Stromal cell of bone marrow (primary cell): ENCODE data around the gene ATP5MK.
"Not testable (repeated sequence)": the region's sequence is repeated elsewhere in the genome, so short reads cannot be mapped to it uniquely, and the experiment has no call there.

Source experiments
- DNase-seq: peaks from one replicate; pipeline ENCODE4 v3.0.0-alpha.2; 2012; ENCODE audit warnings: low read depth

The ATP5MK gene, protein sequence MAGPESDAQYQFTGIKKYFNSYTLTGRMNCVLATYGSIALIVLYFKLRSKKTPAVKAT

DNA sequence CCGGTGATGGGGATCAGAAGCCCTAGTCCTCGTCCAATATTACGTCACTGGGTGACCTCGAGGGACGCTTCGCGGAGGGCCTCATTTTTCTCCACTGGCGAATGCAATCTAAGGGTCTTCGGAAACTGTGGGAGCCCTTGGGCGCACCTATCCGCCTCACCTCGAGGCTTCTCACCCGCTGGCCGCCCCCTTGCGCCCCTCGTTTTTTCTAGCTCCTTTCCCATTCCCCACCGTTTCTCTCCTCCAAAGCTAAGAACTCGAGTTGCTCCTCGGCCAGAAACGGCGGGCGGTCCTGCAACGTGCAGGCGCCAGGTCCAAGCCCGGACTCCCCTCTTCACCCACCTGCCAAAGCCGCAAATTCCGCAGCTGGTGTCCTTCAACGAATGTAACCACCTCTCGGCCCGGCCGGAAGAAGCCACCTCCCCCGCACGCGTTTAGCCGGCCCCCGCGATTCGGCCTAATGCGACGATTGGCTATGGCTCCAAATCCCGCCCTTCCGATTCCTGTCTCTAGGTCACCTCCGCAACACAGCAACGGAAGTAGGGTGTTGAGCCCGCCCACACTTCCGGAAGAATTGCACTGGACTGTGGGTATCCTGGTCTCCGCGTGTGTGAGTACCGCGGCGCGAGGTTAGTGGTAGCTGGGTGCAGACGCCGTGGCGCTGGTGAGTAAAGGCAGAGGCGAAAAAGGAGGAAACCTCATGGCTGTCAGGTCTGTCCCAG, at the start of gene ATP5MK, which contains the start of gene PDCD11:
Gene ATP5MK, minus strand, starts transcription at position 409 of the 722 bp plus-strand sequence. CDS start 4,018 bp downstream, outside the sequence.
Gene PDCD11, plus strand, starts transcription at position 560 of the 722 bp plus-strand sequence. CDS start 1,801 bp downstream, outside the sequence.
- peak; percentile 98 for DNase-seq

DNA sequence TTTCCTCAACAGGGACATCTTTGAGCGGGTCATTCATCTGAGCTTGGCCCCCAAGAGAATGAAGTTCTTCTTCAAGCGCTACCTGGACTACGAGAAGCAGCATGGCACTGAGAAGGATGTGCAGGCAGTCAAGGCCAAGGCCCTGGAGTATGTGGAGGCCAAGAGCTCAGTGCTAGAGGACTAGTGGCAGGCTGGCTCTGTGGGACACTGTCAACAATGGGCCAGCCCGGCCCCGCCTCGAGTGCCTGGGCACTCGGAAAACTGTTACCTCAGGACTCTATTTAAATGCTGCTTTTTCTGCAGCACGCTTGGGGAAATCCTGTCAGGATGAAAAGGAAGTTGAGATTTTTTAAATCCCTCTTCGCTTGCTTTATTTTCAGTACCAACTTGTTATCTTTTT, 49.1 kb upstream of the ATP5MK start:
- no peak for DNase-seq

DNA sequence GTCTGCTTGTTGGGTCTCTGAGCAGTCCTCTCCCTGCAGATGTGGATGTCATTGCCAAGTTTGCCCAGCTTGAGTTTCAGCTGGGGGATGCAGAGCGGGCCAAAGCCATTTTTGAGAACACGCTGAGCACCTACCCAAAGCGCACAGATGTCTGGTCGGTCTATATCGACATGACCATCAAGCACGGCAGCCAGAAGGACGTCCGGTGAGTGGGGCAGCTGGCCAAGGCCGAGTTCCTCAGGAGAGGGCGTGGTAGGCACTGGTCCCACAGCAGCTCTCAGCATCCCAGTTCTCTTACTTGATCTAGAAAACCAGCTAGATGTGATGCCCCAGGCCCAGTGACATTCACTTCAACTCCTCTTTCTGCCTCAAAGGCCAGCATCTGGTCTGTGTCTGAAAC, 48.2 kb upstream of the ATP5MK start:
- DNase-seq: no peak

DNA sequence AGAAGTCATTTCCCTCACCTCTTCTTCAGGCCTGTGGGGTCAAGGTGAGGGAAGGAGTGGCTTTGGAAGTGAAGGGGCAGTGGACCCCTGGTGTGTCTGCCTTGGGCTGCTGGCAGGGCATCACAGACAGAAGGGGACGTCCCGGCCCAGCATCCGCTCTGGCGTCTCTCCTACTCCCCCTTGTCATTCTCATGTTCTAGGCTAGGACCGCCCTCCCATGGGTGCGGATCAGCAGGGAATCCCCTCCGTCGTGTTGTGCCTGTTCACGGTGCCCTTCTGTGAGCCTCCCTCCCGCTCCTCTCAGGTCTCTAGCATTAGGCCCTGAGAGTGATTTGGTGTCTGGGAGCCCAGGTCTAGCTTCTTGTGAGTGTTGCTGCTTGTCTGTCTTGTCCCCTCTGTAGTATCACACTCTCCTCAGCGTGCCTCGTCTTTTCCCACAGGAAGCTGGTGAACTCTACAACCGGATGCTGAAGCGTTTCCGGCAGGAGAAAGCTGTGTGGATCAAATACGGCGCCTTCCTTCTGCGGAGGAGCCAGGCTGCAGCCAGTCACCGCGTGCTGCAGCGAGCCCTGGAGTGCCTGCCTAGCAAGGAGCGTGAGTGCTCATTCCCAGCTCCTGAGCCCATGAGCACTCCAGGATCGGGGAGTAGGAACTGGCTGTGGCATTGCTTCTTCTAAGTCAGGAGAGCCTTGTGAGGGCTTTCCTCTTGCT, 47.4 kb upstream of the ATP5MK start:
- DNase-seq: no peak

DNA sequence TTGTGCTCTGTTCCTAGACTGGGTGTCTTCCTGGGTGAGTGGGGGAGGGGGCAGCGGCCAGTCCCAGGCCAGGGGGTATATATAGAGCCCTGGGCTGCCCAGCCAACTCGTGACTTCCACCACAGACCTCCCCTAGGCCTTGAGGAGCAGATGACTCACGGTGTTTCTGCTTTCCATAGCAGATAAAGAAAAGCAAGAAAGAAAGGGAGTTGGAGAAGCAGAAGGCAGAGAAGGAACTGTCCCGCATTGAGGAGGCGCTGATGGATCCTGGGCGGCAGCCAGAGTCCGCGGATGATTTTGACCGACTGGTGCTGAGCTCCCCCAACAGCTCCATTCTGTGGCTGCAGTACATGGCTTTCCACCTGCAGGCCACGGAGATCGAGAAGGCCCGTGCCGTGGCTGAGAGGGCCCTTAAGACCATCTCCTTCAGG, 45.8 kb upstream of the ATP5MK start:
- peak; percentile 61 for DNase-seq

DNA sequence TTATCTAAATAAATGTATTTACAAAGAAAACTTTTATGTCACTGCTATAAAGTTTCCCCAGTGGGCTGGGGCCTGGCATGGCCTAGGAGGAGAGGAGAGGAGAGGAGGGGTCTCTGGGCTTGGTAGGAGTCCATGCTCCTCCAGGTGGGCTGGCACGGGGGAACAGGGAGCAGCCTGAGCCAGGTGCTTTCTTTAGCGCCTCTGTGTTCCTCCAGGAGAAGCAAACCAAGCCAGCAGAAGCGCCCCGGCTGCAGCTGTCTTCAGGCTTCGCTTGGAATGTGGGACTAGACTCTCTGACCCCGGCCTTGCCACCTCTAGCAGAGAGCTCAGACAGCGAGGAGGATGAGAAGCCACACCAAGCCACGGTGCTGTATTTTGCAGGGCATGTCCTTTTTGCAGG, 45.3 kb upstream of the ATP5MK start:
- DNase-seq: no peak

DNA sequence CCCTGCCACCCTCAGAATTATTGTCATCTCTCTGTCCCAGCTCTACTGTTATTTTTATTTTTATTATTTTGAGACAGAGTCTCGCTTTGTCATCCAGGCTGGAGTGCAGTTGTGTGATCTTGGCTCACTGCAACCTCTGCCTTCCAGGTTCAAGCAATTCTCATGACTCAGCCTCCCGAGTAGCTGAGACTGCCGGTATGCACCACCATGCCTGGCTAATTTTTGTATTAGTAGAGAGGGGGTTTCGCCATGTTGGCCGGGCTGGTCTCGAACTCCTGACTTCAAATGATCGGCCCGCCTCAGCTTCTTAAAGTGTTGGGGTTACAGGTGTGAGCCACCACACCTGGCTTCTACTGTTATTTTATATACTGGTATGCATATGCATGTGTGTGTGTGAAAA, 44.9 kb upstream of the ATP5MK start:
- DNase-seq: no peak

DNA sequence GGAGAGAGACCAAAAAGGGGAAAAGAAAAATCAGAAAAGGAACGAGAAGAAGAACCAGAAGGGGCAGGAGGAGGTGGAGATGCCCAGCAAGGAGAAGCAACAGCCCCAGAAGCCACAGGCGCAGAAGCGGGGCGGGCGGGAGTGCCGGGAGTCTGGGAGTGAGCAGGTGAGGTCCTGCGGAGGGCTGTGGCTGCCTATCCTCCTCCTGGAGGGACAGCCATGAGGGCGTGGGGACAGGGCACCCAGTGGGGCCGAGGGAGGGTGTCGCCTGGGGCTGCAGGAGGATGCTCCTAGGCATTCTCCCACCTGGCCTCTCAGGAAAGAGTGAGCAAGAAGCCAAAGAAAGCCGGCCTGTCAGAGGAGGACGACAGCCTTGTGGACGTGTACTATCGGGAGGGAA, 44.1 kb upstream of the ATP5MK start:
- DNase-seq: no peak

DNA sequence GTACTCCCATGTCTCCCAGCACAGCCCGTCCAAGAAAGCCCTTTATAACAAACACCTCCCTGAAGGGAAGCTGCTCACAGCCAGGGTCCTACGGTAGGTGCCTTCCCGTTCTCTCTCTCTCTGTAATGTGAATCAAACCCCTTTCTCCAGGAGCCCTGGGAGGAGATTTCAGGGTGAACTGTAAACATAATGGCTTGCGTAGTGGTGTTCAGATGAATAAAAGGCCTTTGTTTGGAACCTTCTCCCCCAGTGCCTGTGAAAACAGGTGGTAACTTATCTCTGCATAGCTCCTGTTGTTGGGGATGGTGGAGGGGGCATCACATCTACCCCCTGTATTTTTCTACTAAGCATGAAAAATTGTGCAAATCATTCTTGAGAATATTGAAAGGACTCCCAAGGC, 43.5 kb upstream of the ATP5MK start:
- DNase-seq: no peak

DNA sequence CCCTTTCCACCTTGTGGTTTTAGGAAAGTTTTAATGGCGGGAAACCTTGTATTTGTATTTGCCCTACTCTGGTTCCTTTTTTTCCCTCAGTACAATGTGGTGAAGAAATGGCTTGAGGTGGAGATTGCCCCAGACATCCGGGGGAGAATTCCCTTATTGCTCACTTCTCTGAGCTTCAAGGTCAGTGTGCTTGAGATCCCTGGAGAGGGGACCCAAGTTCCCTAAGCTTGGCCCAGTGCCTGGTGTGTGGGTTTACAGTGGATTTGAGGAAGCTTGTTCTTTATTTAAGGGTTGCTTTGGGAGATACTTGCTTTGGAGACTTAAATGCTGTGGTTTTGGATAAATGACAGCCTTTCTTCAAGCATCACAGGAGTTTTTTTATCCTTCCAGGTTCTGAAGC, 37.6 kb upstream of the ATP5MK start:
- peak; percentile 67 for DNase-seq

DNA sequence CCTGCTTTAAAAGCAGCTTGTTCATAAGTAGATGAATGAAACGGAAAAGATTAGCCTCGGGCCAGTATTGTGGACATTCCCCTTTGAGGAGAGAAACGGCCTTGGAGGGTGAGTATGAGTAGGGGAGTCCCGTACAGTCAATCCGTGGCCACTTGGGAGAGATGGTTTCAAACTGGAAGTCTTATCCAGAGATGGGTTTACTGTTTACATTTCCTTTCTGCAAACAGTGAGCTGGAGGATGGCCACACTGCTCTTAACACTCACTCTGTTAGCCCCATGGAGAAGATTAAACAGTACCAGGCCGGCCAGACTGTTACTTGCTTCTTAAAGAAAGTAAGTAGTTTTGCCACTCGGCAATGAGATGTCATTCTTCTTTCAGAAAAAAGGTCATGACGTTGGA, 35.6 kb upstream of the ATP5MK start:
- DNase-seq: no peak

DNA sequence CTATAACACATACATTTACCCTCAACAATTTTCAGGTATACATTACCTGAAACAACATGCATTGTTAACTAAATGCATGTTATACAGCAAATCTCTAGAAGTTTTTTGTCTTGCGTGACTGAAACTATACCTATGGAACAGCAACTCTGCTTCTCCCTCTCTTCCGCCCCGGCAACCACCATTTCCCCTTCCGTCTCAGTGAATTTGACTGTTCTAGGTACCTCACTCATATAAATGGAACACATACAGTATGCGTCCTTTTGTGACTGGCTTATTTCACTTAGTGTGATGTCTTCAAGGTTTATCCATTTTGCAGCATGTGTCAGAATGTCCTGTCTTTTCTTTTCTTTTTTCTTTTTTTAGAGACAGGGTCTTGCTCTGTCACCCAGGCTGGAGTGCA, 33.4 kb upstream of the ATP5MK start:
- DNase-seq: no peak

DNA sequence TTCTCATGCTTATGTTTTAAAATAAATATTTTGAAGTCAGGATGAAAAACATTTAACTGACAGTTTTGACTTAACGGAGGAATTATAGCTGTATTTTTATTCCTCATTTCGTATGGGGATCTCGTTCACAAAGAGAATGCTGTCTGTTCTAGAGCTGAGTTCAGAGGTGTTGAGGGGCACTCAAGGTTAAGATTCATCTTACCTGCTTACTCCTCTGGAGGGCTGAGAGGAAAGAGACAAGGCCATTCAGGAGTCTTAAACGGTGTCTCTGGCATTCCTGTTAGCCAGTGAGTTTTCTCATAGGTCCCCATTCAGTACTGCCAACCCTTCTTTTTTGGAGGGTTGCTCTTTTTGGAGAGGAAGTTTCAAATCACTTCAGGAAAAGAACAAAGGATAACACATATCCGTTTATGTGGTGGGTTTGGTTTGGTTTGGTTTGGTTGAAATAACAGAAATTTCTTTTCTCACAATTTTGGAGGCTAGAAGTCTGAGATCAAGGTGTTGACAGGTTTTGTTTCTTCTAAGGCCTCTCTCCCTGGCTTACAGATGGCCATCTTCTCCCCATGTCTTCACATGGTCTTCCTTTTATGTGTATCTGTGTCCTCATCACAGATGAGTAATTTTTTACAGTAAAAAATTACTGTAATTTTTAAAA, 32.8 kb upstream of the ATP5MK start:
- no peak for DNase-seq

DNA sequence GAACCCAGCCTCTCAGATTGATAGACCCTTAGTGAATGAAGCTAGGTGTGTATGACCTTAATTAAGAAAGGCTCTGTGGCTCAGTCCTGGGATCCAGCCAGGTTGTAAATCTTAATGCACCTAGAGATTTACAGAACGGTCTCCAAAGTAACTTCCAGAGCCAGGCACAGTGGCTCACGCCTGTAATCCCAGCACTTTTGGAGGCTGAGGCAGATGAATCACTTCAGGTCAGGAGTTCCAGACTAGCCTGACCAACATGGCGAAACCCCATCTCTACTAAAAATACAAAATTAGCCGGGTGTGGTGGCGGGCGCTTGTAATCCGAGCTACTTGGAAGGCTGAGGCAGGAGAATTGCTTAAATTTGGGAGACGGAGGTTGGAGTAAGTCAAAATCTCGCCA, 31.6 kb upstream of the ATP5MK start:
- no peak for DNase-seq

DNA sequence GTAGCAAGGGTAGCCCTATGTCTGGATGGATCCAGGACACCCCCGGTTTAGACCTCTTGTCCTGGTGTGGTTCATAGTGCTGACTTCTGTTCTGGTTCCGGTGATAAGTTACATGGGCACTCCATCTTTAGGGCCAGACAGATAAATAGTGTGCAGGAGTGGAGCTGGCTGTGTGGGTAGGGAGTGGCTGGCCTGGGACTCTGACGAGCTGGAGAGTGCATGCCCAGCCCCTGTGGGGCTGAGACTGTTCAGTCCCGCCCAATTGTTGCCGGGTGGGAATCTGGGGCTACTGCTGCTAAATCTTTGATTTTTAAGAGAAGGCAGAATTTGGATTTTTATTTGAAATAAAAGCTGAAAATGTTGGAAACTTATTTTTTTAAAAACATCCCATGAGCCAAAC, 27.5 kb upstream of the ATP5MK start:
- DNase-seq: no peak

DNA sequence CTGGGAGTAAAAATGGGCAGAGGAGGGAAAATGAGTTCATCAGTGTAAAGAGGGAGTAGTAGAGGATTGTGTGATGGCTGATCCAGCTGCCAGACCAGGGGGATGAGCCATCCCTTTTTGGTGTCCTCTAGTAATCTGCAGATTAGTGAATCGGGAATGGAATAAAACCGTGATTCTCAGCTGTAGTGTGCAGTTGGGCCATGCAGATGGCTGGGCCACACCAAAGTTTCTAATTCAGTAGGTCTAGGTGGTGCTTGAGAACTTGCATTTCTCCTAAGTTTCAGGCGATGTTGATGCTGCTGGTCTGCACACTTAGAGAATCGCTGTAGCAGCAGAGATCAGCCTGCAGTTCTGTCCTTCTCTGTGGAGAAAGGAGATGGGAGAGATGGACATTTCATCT, 22.8 kb upstream of the ATP5MK start:
- DNase-seq: no peak

DNA sequence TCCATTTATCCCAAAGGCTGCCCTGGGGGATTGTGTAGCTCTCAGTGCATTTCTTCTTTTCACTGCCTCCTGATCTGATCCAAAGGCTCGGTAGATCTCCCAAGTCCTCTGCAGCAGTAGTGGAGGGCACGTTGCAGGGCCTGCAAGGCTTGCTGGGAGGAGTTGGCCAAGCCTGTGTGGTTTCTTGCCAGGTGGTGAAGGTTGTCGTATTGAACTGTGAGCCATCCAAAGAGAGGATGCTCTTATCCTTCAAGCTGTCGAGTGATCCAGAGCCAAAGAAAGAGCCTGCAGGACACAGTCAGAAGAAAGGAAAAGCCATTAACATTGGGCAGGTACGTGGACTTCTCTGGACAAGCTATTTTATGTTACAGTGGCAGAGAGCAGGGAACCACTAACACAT, 21.3 kb upstream of the ATP5MK start:
- no peak for DNase-seq

DNA sequence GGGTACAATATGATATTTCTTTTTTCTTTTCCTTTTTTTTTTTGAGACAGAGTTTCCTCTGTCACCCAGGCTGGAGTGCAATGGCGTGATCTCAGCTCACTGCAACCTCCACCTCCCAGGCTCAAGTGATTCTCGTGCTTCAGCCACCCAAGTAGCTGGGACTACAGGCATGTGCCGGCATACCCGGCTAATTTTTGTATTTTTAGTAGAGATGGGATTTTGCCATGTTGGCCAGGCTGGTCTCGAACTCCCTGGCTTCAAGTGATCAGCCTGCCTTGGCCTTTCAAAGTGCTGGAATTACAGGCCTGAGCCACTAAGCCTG, 20.8 kb upstream of the ATP5MK start:
- not testable (repeated sequence) for DNase-seq

DNA sequence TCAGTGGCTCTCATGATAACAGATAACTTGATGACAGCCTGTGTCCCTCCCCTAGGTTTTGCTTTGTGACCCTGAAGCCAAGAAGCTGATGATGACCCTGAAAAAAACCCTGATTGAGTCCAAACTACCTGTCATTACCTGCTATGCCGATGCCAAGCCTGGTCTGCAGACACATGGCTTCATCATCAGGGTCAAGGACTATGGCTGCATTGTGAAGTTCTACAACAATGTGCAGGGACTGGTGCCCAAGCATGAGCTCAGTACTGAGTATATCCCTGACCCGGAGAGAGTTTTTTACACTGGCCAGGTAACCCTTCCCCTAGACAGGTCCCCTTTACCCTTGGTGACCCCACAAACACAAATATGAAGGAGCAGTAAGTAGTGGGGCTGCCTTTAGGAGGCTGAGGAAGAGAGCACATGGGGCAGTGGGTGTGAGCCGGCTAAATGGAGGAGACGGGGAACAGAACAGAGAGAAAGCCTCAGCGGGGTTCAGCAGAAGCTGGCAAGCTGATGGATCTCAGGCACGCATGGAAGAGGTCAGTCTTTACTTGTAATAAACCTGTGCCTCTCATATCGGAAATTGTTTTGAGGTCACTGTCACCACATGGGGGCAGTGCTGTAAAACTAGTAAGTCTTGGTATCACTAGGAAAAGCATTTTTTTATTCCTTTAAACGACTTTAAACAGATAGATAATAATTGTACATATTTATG, 20.3 kb upstream of the ATP5MK start:
- DNase-seq: peak; percentile 53

DNA sequence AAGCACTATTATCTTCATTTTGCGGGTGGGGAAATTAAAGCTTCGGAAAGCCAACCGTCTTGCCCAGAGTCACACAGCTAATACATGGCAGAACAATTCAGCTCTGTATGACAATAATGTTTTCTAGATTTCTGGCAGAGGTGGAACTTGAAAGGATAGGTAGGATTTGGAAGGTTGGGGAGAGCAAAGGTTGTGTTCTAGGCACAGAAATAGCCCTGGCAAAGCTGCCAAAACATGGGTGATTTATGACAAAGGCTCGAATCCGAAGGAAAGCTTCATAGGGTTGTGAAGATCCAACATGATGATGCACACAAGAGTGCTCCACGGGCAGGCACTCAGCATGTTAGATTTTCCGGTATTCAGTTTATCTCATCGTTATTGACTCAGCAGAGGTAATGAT, 19.3 kb upstream of the ATP5MK start:
- no peak for DNase-seq

DNA sequence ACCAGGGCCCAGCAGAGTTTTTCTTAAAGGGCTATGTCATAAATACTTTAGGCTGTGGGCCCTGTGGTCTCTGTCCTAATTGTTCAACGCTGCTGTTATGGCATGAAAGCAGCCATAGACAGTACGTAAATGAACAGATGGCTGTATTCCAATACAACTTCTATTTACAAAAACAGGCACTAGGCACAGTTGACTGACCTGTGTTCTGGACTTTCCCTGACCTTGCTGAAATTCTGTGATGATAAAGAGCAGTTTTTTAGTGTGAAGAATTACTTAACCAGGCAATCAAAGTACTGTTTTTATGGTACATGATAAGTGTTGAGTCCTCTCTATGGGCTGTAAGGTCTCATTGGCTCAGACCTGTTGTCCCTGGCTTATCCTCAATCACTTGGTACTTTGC, 17.3 kb upstream of the ATP5MK start:
- DNase-seq: no peak

DNA sequence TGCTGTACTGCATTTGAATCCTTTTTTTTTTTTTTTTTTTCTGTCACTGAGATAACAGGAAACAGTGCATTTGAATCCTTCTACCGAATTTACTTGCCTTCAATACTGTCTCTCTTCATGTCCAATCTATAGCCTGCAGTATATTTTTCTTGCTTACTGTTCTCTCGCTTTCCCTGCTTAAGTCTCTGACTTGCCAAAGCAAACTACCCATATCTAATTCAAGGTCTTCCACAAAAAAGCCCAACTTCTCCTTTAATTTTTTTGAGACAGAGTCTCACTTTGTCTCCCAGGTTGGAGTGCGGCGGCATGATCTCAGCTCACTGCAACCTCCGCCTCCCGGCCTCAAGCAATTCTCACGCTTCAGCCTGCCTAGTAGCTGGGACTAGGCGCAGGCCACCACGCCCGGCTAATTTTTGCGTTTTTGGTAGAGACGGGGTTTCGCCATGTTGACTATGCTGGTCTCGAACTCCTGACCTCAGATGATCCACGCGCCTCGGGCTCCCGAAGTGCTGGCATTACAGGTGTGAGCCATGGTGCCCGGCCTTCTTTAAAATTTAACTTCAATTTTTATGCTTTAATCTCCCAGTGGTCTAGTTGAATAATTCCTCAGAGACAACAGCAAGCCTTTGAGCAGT, 1.0 kb upstream of the ATP5MK start:
- no peak for DNase-seq
